Karpas-422 (cell line): ENCODE measurements around the gene LYPD3. TPM values are rescaled to one million over a fixed set of nuclear protein-coding genes. Genes with fewer than 3 reads are reported as not detected.

Source experiments
- DNase-seq: peaks from one replicate; pipeline ENCODE4 v3.0.0-alpha.2; 2015
- H2AFZ ChIP-seq: fragments of 200-600 bp; sonication (generic); 2 replicates; pipeline ENCODE4 v1.6.1; 2014; ENCODE audit warnings: antibody characterized with exemption, low read length, mixed read lengths
- H3K27ac ChIP-seq: fragments of 200-600 bp; sonication (generic); 2 replicates; pipeline ENCODE4 v1.5.1; 2014; ENCODE audit warnings: mild to moderate bottlenecking, low read length, moderate library complexity
- H3K27me3 ChIP-seq: fragments of 200-600 bp; sonication (generic); 2 replicates; pipeline ENCODE4 v1.6.1; 2014; ENCODE audit warnings: low read length, mixed read lengths
- H3K36me3 ChIP-seq: fragments of 200-600 bp; sonication (generic); 2 replicates; pipeline ENCODE4 v1.6.1; 2014; ENCODE audit warnings: low read length, mixed read lengths; ENCODE audit not compliant: insufficient read depth
- H3K4me1 ChIP-seq: fragments of 200-600 bp; sonication (generic); 2 replicates; pipeline ENCODE4 v1.6.1; 2014; ENCODE audit warnings: mild to moderate bottlenecking, low read length, mixed read lengths
- H3K4me2 ChIP-seq: fragments of 200-600 bp; sonication (generic); 2 replicates; pipeline ENCODE4 v1.6.1; 2014; ENCODE audit warnings: low read length, low read depth, mild to moderate bottlenecking; ENCODE audit not compliant: poor library complexity, severe bottlenecking
- H3K4me3 ChIP-seq: fragments of 200-600 bp; sonication (generic); 2 replicates; pipeline ENCODE4 v1.5.1; 2014; ENCODE audit warnings: mild to moderate bottlenecking, antibody characterized with exemption, low read length, mixed read lengths
- H3K79me2 ChIP-seq: fragments of 200-600 bp; sonication (generic); 2 replicates; pipeline ENCODE4 v1.6.1; 2014; ENCODE audit warnings: mild to moderate bottlenecking, low read length, mixed read lengths
- H3K9ac ChIP-seq: fragments of 200-600 bp; sonication (generic); 2 replicates; pipeline ENCODE4 v1.6.0; 2014; ENCODE audit warnings: low read length
- H3K9me2 ChIP-seq: fragments of 200-600 bp; sonication (generic), shearing (Covaris generic); replicated peaks from 2 replicates; pipeline ENCODE4 v1.6.0; 2014; ENCODE audit warnings: mild to moderate bottlenecking, low read length, moderate library complexity; ENCODE audit not compliant: insufficient read depth
- H3K9me3 ChIP-seq: fragments of 300-700, 200-600 bp; sonication (generic); 2 replicates; pipeline ENCODE4 v1.6.1; 2014; ENCODE audit warnings: low read length, mixed read lengths
- H4K20me1 ChIP-seq: fragments of 200-600 bp; sonication (generic); 2 replicates; pipeline ENCODE4 v1.6.1; 2014; ENCODE audit warnings: mild to moderate bottlenecking, antibody characterized with exemption, low read length, low read depth; ENCODE audit not compliant: insufficient read depth
- total RNA-seq: library from RNA; depleted of rRNA; stranded (reverse); fragments of >200 nt; shearing (Covaris generic); gene quantifications from 2 replicates; pipeline ENCODE4 v1.2.3, GENCODE V29; 2014; ENCODE audit warnings: low replicate concordance

LYPD3 gene
- total RNA-seq, 1 experiment from 2014 or later: not detected

DNA sequence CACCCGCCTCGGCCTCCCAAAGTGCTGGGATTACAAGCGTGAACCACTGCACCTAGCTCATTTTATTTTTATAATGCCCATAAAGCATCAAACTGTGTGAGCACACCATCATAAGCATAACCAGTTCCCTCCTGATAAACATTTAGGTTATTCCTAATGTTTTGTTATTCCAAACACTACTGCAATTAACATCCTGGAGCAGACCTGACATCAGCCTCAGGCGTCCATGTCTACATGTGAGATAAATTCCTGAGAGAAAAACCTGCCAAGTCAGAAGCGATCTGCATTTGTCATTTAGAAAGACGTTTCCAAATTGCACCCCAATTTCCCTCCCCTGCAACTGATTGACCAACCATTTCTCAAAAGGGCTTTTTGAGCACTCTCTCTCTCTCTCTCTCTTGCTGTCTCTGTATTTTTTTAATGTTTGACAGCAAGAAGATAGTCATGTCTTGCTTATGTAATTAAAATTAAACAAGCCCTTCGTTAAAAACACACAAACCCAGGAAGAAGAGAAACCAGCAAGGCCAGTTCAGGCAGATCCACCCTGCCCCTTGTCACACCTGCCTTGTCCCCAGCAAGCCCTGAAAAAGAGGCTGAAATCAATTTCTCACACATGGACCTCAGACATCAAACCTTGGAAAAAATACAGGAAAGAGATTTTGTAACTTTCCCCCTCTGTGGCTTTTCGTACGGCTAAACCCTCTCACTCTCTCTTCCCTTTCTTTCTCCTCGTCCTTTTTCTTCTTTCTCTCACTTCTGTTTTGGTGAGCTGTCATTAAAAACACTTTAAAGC, 9.9 kb downstream of the LYPD3 start:
- Histone ChIP-seq H3K4me2 (no peak overlapping the region), H3K9ac (no peak overlapping the region), H3K36me3 (no peaks in the 10 kb centered on the region), H3K9me2 (no peaks in the 10 kb centered on the region), H3K27me3 (no peaks in the 10 kb centered on the region), H4K20me1 (no peaks in the 10 kb centered on the region), H3K27ac (no peak overlapping the region), H3K4me3 (no peak overlapping the region), H3K4me1 (no peaks in the 10 kb centered on the region), H2AFZ (no peak overlapping the region), H3K9me3 (no peaks in the 10 kb centered on the region), H3K79me2 (no peaks in the 10 kb centered on the region)
- DNase-seq: no peak

DNA sequence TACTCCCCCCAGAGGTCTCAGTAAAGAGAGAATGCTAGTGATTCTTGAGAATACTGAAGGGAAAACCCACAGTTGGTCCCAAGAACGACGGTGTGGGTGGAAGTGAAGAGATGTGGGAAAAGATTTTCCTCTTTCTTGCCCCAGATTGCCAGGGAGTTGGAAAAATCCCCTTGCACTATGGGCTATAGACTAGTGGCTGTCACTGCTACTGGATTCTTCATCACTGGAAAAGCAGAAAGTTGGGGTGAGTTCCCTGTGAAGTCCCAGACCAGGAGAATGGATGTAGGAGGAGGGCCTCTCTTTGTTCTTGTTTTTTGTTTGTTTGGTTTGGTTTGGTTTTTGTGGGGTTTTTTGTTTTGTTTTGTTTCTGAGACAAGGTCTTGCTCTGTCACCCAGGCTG, 11.4 kb downstream of the LYPD3 start:
- H3K27ac ChIP-seq: no peak overlapping the region
- H3K79me2 ChIP-seq: no peaks in the 10 kb centered on the region
- no peaks in the 10 kb centered on the region for H3K9me2 ChIP-seq
- H3K9ac ChIP-seq: no peak overlapping the region
- no peaks in the 10 kb centered on the region for H3K4me1 ChIP-seq
- no peaks in the 10 kb centered on the region for H3K27me3 ChIP-seq
- no peak overlapping the region for H2AFZ ChIP-seq
- no peaks in the 10 kb centered on the region for H3K36me3 ChIP-seq
- DNase-seq: no peak
- no peak overlapping the region for H3K4me3 ChIP-seq
- no peaks in the 10 kb centered on the region for H4K20me1 ChIP-seq
- H3K4me2 ChIP-seq: no peak overlapping the region
- H3K9me3 ChIP-seq: no peaks in the 10 kb centered on the region

DNA sequence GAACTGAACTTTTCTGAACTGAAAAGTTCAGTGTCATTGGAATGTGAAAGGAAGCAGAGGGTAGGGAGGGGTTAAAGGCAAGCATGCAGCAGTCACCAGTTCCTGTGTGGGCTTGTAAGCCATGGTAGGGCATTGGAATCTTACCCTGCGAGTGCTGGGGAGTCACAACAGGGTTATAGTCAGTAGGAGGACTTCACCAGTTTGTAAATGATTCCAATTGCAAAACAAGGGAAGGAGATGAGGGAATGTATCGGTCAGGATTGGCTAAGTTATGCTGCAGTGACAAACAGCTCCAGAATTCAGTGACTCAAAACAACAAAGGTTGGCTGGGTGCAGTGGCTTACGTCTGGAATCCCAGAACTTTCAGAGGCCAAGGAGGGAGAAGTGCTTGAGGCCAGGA, 12.8 kb downstream of the LYPD3 start:
- Histone ChIP-seq H3K4me1 (no peaks in the 10 kb centered on the region), H3K4me3 (no peak overlapping the region), H3K27me3 (no peaks in the 10 kb centered on the region), H3K9me3 (no peaks in the 10 kb centered on the region), H3K4me2 (no peak overlapping the region), H3K36me3 (no peaks in the 10 kb centered on the region), H2AFZ (no peak overlapping the region), H3K9me2 (no peaks in the 10 kb centered on the region), H4K20me1 (no peaks in the 10 kb centered on the region), H3K79me2 (no peaks in the 10 kb centered on the region), H3K27ac (no peak overlapping the region), H3K9ac (no peak overlapping the region)
- DNase-seq: no peak

DNA sequence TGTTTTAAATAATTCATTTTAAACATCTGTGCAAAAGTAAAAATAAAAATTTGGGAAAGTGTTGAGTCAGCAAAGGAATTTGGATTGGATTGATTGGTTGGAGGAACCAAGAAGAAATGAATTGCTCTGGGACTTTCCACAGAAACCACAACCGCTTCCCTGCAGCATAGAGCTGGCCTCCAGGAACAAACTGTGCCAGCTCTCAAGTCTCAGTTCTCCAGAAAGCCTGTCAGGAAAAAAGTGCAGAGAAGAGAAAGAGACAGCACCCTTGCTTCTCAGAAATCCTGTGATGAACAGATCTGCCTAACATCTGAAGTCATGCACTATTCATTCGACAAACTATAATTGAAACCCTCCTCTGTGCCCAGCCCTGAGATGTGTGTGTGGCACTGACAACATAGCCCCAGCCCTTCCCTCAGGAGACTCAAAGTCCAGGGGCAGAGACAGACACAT, 14.8 kb downstream of the LYPD3 start:
- H3K4me3 ChIP-seq: no peak overlapping the region
- H3K9me3 ChIP-seq: no peaks in the 10 kb centered on the region
- H3K27me3 ChIP-seq: no peaks in the 10 kb centered on the region
- H2AFZ ChIP-seq: no peak overlapping the region
- no peak overlapping the region for H3K9ac ChIP-seq
- no peaks in the 10 kb centered on the region for H3K9me2 ChIP-seq
- H3K4me2 ChIP-seq: no peak overlapping the region
- no peaks in the 10 kb centered on the region for H3K4me1 ChIP-seq
- H3K36me3 ChIP-seq: no peaks in the 10 kb centered on the region
- H3K27ac ChIP-seq: no peak overlapping the region
- no peak for DNase-seq
- H3K79me2 ChIP-seq: no peaks in the 10 kb centered on the region
- H4K20me1 ChIP-seq: no peaks in the 10 kb centered on the region

DNA sequence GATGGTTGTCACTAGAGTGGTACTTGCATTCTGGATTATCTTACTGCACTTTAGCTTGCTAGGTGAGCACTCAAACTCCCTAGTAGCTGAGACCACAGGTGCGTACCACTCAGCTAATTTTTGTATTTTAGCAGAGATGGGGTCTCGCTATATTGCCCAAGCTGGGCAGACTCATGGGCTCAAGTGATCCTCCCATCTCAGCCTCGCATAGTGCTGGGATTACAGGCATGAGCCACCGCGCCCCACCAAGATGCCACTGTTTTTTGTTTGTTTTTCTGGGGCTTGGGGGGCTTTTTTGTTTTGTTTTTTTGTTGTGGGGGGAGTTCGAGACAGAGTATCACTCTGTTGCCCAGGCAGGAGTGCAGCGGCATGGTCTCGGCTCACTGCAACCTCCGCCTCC, 17.8 kb downstream of the LYPD3 start:
- no peak overlapping the region for H3K4me2 ChIP-seq
- no peaks in the 10 kb centered on the region for H4K20me1 ChIP-seq
- no peak overlapping the region for H3K4me3 ChIP-seq
- H3K9me3 ChIP-seq: no peaks in the 10 kb centered on the region
- H3K27me3 ChIP-seq: no peaks in the 10 kb centered on the region
- no peak overlapping the region for H2AFZ ChIP-seq
- H3K9me2 ChIP-seq: no peaks in the 10 kb centered on the region
- H3K9ac ChIP-seq: no peak overlapping the region
- no peak overlapping the region for H3K27ac ChIP-seq
- H3K4me1 ChIP-seq: no peaks in the 10 kb centered on the region
- H3K79me2 ChIP-seq: no peaks in the 10 kb centered on the region
- DNase-seq: no peak
- no peaks in the 10 kb centered on the region for H3K36me3 ChIP-seq

DNA sequence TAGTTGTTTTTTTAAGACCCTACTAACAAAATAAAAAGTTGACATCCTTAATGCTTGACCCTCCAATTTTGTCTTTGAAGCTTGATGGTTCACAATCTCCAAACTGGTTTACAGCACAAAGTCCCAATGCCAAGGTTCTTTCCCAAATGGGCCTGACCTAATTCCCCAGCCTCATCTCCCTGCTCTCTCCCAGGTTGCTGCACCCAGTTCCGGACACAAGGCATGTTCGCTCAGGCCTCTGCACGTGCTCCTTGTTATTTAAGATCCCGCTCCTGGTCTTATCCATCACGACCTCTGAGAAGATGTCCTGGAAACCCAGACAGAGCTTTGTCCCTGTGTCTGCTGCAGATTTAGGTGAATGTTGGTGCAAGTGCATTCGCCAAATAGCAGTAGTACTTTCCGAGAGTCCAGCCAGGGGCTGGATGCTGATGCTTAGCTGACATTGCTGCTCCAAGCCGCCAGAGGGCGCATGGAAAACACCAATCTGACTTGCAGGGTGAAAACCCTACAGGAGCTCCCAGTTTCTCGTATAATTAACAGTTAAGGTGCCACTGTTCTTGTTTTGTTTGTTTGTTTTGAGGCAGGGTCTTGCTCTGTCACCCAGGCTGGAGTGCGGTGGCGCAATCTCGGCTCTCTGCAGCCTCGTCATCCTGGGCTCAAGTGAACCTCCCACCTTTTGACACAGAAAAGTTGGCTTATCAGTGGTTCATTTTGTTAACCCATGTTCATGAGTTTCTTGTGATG, 18.5 kb downstream of the LYPD3 start:
- H3K27ac ChIP-seq: no peak overlapping the region
- no peak overlapping the region for H3K4me3 ChIP-seq
- no peaks in the 10 kb centered on the region for H3K9me2 ChIP-seq
- H2AFZ ChIP-seq: no peak overlapping the region
- no peaks in the 10 kb centered on the region for H3K4me1 ChIP-seq
- H3K36me3 ChIP-seq: no peaks in the 10 kb centered on the region
- peak; percentile 87 for DNase-seq
- no peaks in the 10 kb centered on the region for H3K79me2 ChIP-seq
- H4K20me1 ChIP-seq: no peaks in the 10 kb centered on the region
- no peak overlapping the region for H3K4me2 ChIP-seq
- no peaks in the 10 kb centered on the region for H3K9me3 ChIP-seq
- H3K27me3 ChIP-seq: no peaks in the 10 kb centered on the region
- H3K9ac ChIP-seq: no peak overlapping the region

DNA sequence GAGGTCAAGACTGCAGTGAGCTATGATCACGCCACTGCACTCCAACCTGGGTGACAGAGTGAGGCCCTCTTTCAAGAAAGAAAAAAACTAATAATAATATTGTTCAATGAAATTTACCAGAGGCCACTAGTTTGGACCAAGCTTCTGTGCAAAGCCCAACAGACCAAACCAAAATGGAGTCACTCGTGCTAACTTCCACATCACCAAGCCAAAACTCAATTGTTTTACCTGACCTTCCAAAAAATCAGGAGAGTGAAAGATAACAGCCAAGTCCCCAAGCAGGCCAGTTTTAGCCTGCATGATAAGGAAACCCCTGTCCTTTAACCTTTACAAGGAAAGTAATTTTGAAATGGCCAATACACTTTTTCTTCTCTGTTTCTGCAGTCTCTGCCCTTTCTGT, 20.0 kb downstream of the LYPD3 start:
- H3K27ac ChIP-seq: no peak overlapping the region
- H3K4me1 ChIP-seq: no peaks in the 10 kb centered on the region
- no peak overlapping the region for H3K9ac ChIP-seq
- no peaks in the 10 kb centered on the region for H3K9me2 ChIP-seq
- H2AFZ ChIP-seq: no peak overlapping the region
- no peaks in the 10 kb centered on the region for H3K36me3 ChIP-seq
- no peaks in the 10 kb centered on the region for H4K20me1 ChIP-seq
- DNase-seq: no peak
- H3K4me3 ChIP-seq: no peak overlapping the region
- no peak overlapping the region for H3K4me2 ChIP-seq
- H3K79me2 ChIP-seq: no peaks in the 10 kb centered on the region
- no peaks in the 10 kb centered on the region for H3K27me3 ChIP-seq
- no peaks in the 10 kb centered on the region for H3K9me3 ChIP-seq

DNA sequence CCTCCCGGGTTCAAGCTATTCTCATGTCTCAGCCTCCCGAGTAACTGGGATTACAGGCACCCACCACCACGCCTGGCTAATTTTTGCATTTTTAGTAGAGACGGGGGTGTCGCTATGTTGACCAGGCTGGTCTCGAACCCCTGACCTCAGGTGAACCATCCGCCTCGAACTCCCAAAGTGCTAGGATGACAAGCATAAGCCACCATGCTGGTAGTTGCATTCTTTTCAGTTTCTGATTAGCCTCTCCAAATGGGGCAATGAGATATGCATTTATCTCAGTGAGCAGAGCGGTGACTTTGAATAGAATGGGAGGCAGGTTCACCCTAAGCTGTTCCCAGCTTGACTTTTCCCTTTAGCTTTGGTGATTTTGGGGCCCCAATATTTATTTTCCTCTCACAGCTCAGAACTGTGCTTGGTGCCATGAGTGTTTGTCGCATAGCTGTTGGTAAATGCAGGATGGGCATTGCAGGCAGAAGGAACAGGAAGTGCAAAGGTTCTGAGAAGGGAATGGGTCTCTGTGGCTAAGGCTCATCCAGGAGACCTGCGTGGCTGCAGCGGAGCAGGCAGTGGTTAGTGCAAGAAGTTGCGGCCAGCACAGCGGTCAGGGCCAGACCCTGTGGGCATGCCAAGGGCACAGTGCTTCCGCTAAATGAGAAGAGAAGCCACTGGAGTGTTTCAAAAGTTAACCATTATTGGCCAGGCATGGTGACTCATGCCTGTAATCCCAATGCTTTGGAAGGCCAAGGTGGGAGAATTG, 20.7 kb downstream of the LYPD3 start:
- Histone ChIP-seq H3K79me2 (no peaks in the 10 kb centered on the region), H3K4me2 (no peak overlapping the region), H3K9ac (no peak overlapping the region), H4K20me1 (no peaks in the 10 kb centered on the region), H2AFZ (no peak overlapping the region), H3K4me1 (no peaks in the 10 kb centered on the region), H3K27ac (no peak overlapping the region), H3K9me3 (no peaks in the 10 kb centered on the region), H3K27me3 (no peaks in the 10 kb centered on the region), H3K36me3 (no peaks in the 10 kb centered on the region), H3K4me3 (no peak overlapping the region), H3K9me2 (no peaks in the 10 kb centered on the region)
- DNase-seq: no peak
